Activated gamma-delta T cell treated with Interleukin-2 at 50 U/mL for 16 hours (primary cell): Measurements from ENCODE around the gene AMN.

ENCODE experiments used
- DNase-seq: peaks from one replicate; pipeline ENCODE4 v3.0.0-alpha.2; 2020

The AMN gene

GRCh38 chr14:102947321-102948103, 25.0 kb downstream of the AMN start:
- no peak for DNase-seq

- DNase-seq = no peak
These were observed 26.2 kb downstream of the AMN start for GRCh38 chr14:102948698-102949061.

GRCh38 chr14:102949062-102949800, 26.8 kb downstream of the AMN start:
- DNase-seq = peak; percentile 28

GRCh38 chr14:102949801-102950451, 27.5 kb downstream of the AMN start:
- DNase-seq = no peak

GRCh38 chr14:102951034-102951433, 28.6 kb downstream of the AMN start:
- no peak for DNase-seq

GRCh38 chr14:102951799-102952198, 29.3 kb downstream of the AMN start:
- DNase-seq = no peak

- DNase-seq = no peak
These were observed 29.8 kb downstream of the AMN start for GRCh38 chr14:102952276-102952675.

GRCh38 chr14:102953100-102953499, 30.6 kb downstream of the AMN start:
- DNase-seq = no peak

- no peak for DNase-seq
These were observed 31.8 kb downstream of the AMN start for GRCh38 chr14:102954081-102954789.

GRCh38 chr14:102955636-102956408, 33.4 kb downstream of the AMN start:
- no peak for DNase-seq

GRCh38 chr14:102957222-102957621, 34.8 kb downstream of the AMN start:
- DNase-seq = no peak

GRCh38 chr14:102958461-102958860, 36.0 kb downstream of the AMN start:
- no peak for DNase-seq

GRCh38 chr14:102962111-102962627, 39.7 kb downstream of the AMN start:
- DNase-seq = no peak

GRCh38 chr14:102964152-102964730, 41.8 kb downstream of the AMN start:
- DNase-seq = no peak

- no peak for DNase-seq
These were observed 42.8 kb downstream of the AMN start for GRCh38 chr14:102965282-102965681.

GRCh38 chr14:102965971-102966655, 43.6 kb downstream of the AMN start:
- no peak for DNase-seq

- DNase-seq = no peak
These were observed 44.4 kb downstream of the AMN start for GRCh38 chr14:102966681-102967505.

GRCh38 chr14:102967506-102967795, 45.0 kb downstream of the AMN start:
- no peak for DNase-seq

GRCh38 chr14:102968306-102968705, 45.8 kb downstream of the AMN start:
- DNase-seq = no peak

- DNase-seq = no peak
These were observed 46.8 kb downstream of the AMN start for GRCh38 chr14:102969060-102969791.
